ENCODE results near the gene SHF.
"Not testable (repeated sequence)": the region's sequence is repeated elsewhere in the genome, so short reads cannot be mapped to it uniquely, and the experiment has no call there.

SHF gene

GRCh38 chr15:45146405-45146804 lies 41.4 kb downstream of the SHF start:
- no peak for DNase-seq (ENCODE audit: low read depth)

DNA sequence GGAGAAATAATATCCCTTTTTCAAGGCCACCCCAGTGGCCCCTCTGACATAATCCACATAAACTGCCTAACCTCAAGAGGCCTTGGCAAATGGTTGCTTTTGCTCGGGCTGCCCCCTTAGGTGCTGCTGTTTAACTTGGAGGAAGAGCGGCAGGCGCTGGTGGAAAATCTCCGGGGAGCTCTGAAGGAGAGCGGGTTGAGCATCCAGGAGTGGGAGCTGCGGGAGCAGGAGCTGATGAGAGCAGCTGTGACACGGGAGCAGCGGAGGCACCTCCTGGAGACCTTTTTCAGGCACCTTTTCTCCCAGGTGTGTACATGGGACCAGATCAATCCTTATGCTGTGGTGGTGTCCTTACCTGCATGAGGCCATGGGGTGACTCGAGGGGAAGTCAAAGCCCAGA lies 43.0 kb downstream of the SHF start:
- DNase-seq (ENCODE audit: low read depth) = no peak

DNA sequence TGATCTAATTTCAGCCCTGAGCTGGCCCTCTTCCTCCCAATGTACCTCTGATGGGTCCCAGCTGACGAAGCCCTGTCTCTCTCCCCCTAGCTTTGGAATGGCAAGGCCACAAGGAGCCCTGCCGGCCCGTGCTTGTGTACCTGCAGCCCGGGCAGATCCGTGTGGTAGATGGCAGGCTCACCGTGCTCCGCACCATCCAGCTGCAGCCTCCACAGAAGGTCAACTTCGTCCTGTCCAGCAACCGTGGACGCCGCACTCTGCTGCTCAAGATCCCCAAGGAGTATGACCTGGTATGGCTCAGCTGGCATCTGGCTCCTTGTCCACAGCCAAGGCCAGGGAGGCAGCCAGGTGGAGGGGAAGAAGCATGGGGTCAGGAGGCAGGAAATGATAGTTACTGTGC lies 43.8 kb downstream of the SHF start:
- DNase-seq (ENCODE audit: low read depth) = no peak

DNA sequence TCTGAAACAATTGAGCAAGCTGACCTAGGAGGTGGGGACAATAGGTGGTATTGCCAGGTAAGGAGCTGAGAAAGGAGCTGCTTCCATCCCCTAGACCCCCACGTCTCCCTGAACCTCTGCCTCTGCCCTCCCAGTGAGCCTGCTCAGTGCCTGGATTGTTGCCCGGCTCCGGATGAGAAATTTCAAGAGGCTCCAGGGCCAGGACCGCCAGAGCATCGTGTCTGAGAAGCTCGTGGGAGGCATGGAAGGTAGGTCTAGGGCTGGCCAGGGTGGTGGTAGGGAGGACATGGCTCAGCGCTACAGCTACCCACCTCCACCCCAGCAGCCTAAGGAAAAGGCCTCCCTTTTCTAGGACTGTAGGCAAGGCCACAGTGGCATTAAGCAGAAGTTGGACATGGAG lies 44.7 kb downstream of the SHF start:
- DNase-seq (ENCODE audit: low read depth) = no peak

DNA sequence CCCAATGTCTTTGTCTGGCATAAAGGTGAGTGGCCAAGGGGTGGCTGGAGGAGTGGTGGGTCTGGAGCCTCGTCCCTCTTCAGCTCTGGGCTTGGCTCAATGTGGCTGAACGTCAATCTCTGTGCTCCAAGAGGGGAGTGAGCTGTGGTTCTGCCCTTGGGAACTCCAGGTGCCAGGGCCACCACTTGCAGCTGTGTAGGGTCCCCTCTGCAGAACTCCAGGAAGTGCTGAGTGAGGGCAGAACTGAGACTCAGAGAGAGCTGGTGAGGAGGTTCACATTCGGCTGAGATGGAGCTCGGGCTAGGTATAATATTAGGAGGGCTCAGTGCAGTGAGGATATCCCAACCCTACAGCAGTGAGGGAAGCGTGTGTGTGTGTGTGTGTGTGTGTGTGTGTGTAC lies 46.4 kb downstream of the SHF start:
- no peak for DNase-seq (ENCODE audit: low read depth)

DNA sequence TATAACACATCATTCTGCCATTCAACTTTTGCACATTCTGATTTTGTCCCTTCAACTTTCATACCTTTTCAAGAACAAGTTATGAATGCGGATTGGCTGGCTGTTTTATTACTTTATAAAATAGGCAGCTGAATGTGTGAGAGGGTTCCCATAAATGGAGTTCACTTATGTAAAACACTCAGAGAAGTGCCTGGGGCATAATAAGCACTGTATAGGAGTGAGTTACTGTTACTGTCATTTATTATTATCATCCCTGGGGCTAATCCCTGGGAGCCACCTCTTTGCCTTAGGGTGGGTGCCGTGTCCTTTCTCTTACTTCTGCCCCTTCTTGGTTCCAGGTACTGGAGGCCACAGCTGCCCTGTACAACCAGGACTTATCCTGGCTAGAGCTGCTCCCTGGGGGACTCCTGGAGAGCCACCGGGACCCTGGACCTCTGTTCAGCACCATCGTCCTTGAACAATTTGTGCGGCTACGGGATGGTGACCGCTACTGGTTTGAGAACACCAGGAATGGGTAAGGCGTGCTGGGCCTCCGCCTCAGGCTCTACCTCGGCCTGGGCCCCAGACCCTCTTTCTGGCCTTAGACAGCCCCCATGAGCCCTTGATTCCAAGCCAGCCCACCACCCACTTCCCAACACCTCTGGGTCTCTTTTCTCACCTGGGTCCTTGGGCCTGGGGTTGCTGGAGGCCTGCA lies 47.1 kb downstream of the SHF start:
- DNase-seq (ENCODE audit: low read depth) = no peak

- no peak for DNase-seq (ENCODE audit: low read depth)
Observed at GRCh38 chr15:45139770-45140169, 48.0 kb downstream of the SHF start.

GRCh38 chr15:45138814-45139765 lies 48.7 kb downstream of the SHF start:
- no peak for DNase-seq (ENCODE audit: low read depth)

DNA sequence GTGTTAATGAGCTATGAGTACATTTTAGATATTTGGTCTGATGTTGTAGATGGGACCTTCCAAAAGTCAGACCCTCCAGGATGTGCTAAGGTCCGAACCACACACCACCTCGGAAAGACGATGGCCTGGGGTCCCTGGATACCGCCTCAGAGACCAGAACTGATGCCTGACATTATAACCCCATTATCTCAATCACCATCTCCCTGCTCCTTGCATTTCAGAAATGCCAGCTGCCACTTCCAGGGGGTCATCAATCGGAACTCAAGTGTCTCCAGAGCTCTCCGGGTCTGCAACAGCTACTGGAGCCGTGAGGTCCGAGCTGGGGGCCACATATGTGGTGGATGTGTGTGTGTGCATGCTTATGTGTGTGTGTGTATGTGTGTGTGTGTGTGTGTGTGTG lies 50.1 kb downstream of the SHF start:
- DNase-seq (ENCODE audit: low read depth) = no peak

GRCh38 chr15:45136378-45136764 lies 51.4 kb downstream of the SHF start:
- DNase-seq (ENCODE audit: low read depth) = no peak

DNA sequence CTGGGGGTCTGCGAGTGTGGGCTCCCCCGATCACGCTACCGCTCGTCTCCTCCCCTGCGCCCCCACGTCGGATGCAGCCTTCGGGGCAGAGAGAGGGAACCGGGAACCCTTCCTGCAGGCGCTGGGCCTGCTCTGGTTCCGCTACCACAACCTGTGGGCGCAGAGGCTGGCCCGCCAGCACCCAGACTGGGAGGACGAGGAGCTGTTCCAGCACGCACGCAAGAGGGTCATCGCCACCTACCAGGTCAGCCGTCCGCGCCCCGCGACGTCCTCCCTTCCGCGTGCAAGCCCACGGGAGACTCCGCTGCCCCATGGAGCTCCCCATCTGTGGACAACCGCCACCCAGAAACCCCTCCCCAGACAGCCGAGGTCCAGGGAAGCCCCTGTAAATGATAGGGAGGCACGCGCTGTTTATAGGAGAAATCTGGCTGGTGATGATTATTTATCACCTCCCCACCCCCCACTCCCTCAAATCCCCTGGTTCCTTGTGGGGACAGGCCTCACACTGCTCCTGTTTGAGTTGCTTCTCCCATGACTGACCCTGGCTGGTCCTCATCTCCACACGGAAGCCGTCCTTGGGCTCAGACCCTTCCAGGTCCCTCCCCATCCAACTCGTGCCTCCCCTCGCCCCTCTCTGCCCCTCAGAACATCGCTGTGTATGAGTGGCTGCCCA lies 51.9 kb downstream of the SHF start:
- not testable (repeated sequence) for DNase-seq (ENCODE audit: low read depth)

- DNase-seq (ENCODE audit: low read depth) = no peak
Observed at GRCh38 chr15:45134682-45135604, 52.8 kb downstream of the SHF start.

DNA sequence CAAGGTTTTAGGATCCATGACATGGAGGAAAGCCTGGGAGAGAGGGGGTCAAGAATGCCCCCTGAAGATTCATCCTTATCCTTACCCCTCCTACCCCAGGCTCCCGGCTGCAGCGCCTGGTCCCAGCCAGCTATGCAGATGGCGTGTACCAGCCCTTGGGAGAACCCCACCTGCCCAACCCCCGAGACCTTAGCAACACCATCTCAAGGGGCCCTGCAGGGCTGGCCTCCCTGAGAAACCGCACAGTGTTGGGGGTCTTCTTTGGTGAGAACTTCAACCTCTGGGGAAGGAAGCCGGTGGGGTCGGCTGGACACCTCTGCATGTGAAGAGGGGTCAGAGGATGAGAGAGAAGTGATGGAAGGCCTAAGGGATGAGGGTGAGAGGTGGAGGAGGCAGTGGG lies 53.7 kb downstream of the SHF start:
- no peak for DNase-seq (ENCODE audit: low read depth)

GRCh38 chr15:45133561-45133920 lies 54.2 kb downstream of the SHF start:
- DNase-seq (ENCODE audit: low read depth) = no peak

GRCh38 chr15:45132844-45133560 lies 54.8 kb downstream of the SHF start:
- no peak for DNase-seq (ENCODE audit: low read depth)

- no peak for DNase-seq (ENCODE audit: low read depth)
Observed at GRCh38 chr15:45131510-45131909, 56.3 kb downstream of the SHF start.

- DNase-seq (ENCODE audit: low read depth) = no peak
Observed at GRCh38 chr15:45130291-45131000, 57.3 kb downstream of the SHF start.

GRCh38 chr15:45129651-45130129 lies 58.1 kb downstream of the SHF start, which contains the start of the genes DUOX1 and DUOXA1:
TSS of gene DUOX1 (plus strand) at chr15:45129994. CDS start at chr15:45131967, 1,973 bp downstream.
TSS of gene DUOXA1 (minus strand) at chr15:45129879. CDS start at chr15:45123014, 6,865 bp downstream.
- DNase-seq (ENCODE audit: low read depth) = no peak

GRCh38 chr15:45128971-45129639 lies 58.7 kb downstream of the SHF start:
- DNase-seq (ENCODE audit: low read depth) = no peak

Data from CMK (cell line).